Astrocyte (in vitro differentiated cells and primary cell): ENCODE results near the gene RAB3D. TPM values are rescaled to one million over a fixed set of nuclear protein-coding genes. Genes with fewer than 3 reads are reported as not detected.

Source experiments
- DNase-seq: peaks from one replicate; pipeline ENCODE4 v3.0.0-alpha.2; 2010; ENCODE audit warnings: low read depth
- FAIRE-seq: peaks from 2 replicates; lab custom pipeline; 2011; peaks lifted over from hg19 to GRCh38; lab: Jason Lieb, UNC
- H2AFZ ChIP-seq: 2 replicates; pipeline ENCODE4 v1.6.0; 2012; ENCODE audit warnings: low read depth, low read length, inconsistent platforms
- H3K27ac ChIP-seq: 2 replicates; pipeline ENCODE4 v1.5.1; 2011; ENCODE audit warnings: low read depth, low read length, inconsistent platforms
- H3K27me3 ChIP-seq: 2 replicates; pipeline ENCODE4 v1.6.0; 2011; ENCODE audit warnings: low read length, inconsistent platforms; ENCODE audit not compliant: insufficient read depth
- H3K36me3 ChIP-seq: 2 replicates; pipeline ENCODE4 v1.5.1; 2011; ENCODE audit warnings: low read length, inconsistent platforms; ENCODE audit not compliant: insufficient read depth
- H3K4me1 ChIP-seq: 2 replicates; pipeline ENCODE4 v1.5.1; 2011; ENCODE audit warnings: low read length, inconsistent platforms; ENCODE audit not compliant: insufficient read depth
- H3K4me2 ChIP-seq: 2 replicates; pipeline ENCODE4 v1.6.0; 2012; ENCODE audit warnings: low read length, inconsistent platforms
- H3K4me3 ChIP-seq: 2 replicates; pipeline ENCODE4 v1.5.1; 2011; ENCODE audit warnings: low read depth, mild to moderate bottlenecking, low read length, inconsistent platforms; ENCODE audit not compliant: insufficient read depth
- H3K79me2 ChIP-seq: 2 replicates; pipeline ENCODE4 v1.6.0; 2012; ENCODE audit warnings: mild to moderate bottlenecking, low read length, inconsistent platforms; ENCODE audit not compliant: insufficient read depth
- H3K9ac ChIP-seq: 2 replicates; pipeline ENCODE4 v1.6.0; 2012; ENCODE audit warnings: mild to moderate bottlenecking, low read length, inconsistent platforms
- H3K9me3 ChIP-seq: 2 replicates; pipeline ENCODE4 v1.5.1; 2012; ENCODE audit warnings: low read depth, mild to moderate bottlenecking, low read length, inconsistent platforms; ENCODE audit not compliant: insufficient read depth
- H4K20me1 ChIP-seq: 2 replicates; pipeline ENCODE4 v1.6.0; 2012; ENCODE audit warnings: low read length, inconsistent platforms; ENCODE audit not compliant: insufficient read depth
- H3K27ac Mint-ChIP-seq: one replicate; pipeline ENCODE4 v1.8.0; 2021; ENCODE audit warnings: mild to moderate bottlenecking, mixed read lengths; ENCODE audit not compliant: unreplicated experiment
- H3K27me3 Mint-ChIP-seq: one replicate; pipeline ENCODE4 v1.8.0; 2021; ENCODE audit warnings: low read depth, mixed read lengths; ENCODE audit not compliant: unreplicated experiment
- H3K36me3 Mint-ChIP-seq: one replicate; pipeline ENCODE4 v1.8.0; 2021; ENCODE audit warnings: low read depth, mixed read lengths; ENCODE audit not compliant: unreplicated experiment
- H3K4me1 Mint-ChIP-seq: one replicate; pipeline ENCODE4 v1.8.0; 2021; ENCODE audit warnings: low read depth, mixed read lengths; ENCODE audit not compliant: unreplicated experiment
- H3K4me3 Mint-ChIP-seq: one replicate; pipeline ENCODE4 v1.8.0; 2021; ENCODE audit warnings: mild to moderate bottlenecking, moderate library complexity, mixed read lengths; ENCODE audit not compliant: unreplicated experiment
- H3K9me3 Mint-ChIP-seq: one replicate; pipeline ENCODE4 v1.8.0; 2021; ENCODE audit warnings: mild to moderate bottlenecking, mixed read lengths; ENCODE audit not compliant: unreplicated experiment
- CTCF ChIP-seq: IDR thresholded peaks from 2 replicates; pipeline ENCODE4 v1.5.1; 2011; ENCODE audit warnings: low read depth, mild to moderate bottlenecking, inconsistent platforms, low read length, moderate library complexity; ENCODE audit not compliant: insufficient read depth
- EZH2 ChIP-seq: IDR thresholded peaks from 2 replicates; pipeline ENCODE4 v1.6.1; 2012; ENCODE audit warnings: mild to moderate bottlenecking, low read length, inconsistent platforms; ENCODE audit not compliant: insufficient read depth
- total RNA-seq: library from RNA; stranded (reverse); gene quantifications from 2 replicates; pipeline ENCODE4 v1.2.1, GENCODE V29; 2021

Gene RAB3D
- total RNA-seq, 1 donor from 2014 or later = 14.4 TPM

- peak overlapping the region; percentile 35 for H3K27ac Mint-ChIP-seq
- H3K4me1 Mint-ChIP-seq = peaks cover 13% of the 10 kb centered on the region
- Histone ChIP-seq H4K20me1 (peaks cover 9% of the 10 kb centered on the region), H3K36me3 (no peaks in the 10 kb centered on the region), H3K27ac (no peak overlapping the region), H3K79me2 (no peaks in the 10 kb centered on the region), H3K27me3 (no peaks in the 10 kb centered on the region), H3K9me3 (no peaks in the 10 kb centered on the region), H3K4me2 (peak overlapping the region; percentile 78), H3K4me3 (peak overlapping the region; percentile 70), H3K4me1 (peaks cover 42% of the 10 kb centered on the region), H2AFZ (peak overlapping the region; percentile 21), H3K9ac (peak overlapping the region; percentile 84)
- TF ChIP-seq EZH2 (no peak), CTCF (no peak)
- H3K27me3 Mint-ChIP-seq = no peaks in the 10 kb centered on the region
- no peak overlapping the region for H3K4me3 Mint-ChIP-seq
- no peak for FAIRE-seq
- DNase-seq = no peak
- H3K36me3 Mint-ChIP-seq = peaks cover 7% of the 10 kb centered on the region
- no peaks in the 10 kb centered on the region for H3K9me3 Mint-ChIP-seq
These were observed 34.5 kb upstream of the RAB3D start for GRCh38 chr19:11373885-11374432.

- Histone ChIP-seq H3K4me2 (peak overlapping the region; percentile 78), H3K9me3 (no peaks in the 10 kb centered on the region), H3K9ac (no peak overlapping the region), H3K27me3 (no peaks in the 10 kb centered on the region), H3K79me2 (no peaks in the 10 kb centered on the region), H4K20me1 (peaks cover 7% of the 10 kb centered on the region), H3K4me3 (no peak overlapping the region), H3K36me3 (no peaks in the 10 kb centered on the region), H2AFZ (no peak overlapping the region), H3K27ac (no peak overlapping the region), H3K4me1 (peaks cover 37% of the 10 kb centered on the region)
- no peak overlapping the region for H3K4me3 Mint-ChIP-seq
- no peaks in the 10 kb centered on the region for H3K27me3 Mint-ChIP-seq
- no peak overlapping the region for H3K27ac Mint-ChIP-seq
- TF ChIP-seq EZH2 (no peak), CTCF (no peak)
- DNase-seq = peak; percentile 25
- peaks cover 7% of the 10 kb centered on the region for H3K36me3 Mint-ChIP-seq
- FAIRE-seq = no peak
- peaks cover 9% of the 10 kb centered on the region for H3K4me1 Mint-ChIP-seq
- H3K9me3 Mint-ChIP-seq = no peaks in the 10 kb centered on the region
These were observed 33.9 kb upstream of the RAB3D start for GRCh38 chr19:11373166-11373884.

GRCh38 chr19:11370744-11371143, 31.3 kb upstream of the RAB3D start:
- Histone ChIP-seq H3K4me1 (peaks cover 18% of the 10 kb centered on the region), H3K4me3 (no peak overlapping the region), H3K27me3 (no peaks in the 10 kb centered on the region), H3K9ac (no peak overlapping the region), H3K36me3 (no peaks in the 10 kb centered on the region), H3K79me2 (no peaks in the 10 kb centered on the region), H3K27ac (no peak overlapping the region), H3K4me2 (no peak overlapping the region), H3K9me3 (no peaks in the 10 kb centered on the region), H2AFZ (no peak overlapping the region), H4K20me1 (peaks cover under 1% of the 10 kb centered on the region)
- DNase-seq = no peak
- FAIRE-seq = no peak
- Mint-ChIP-seq H3K36me3 (peaks cover 8% of the 10 kb centered on the region), H3K4me1 (peaks cover under 1% of the 10 kb centered on the region), H3K27me3 (no peaks in the 10 kb centered on the region), H3K9me3 (no peaks in the 10 kb centered on the region), H3K4me3 (no peak overlapping the region), H3K27ac (no peak overlapping the region)
- TF ChIP-seq EZH2 = no peak
- TF ChIP-seq CTCF = no peak
